Pancreas (tissue), 10 donors: ENCODE measurements around the gene C2CD3. TPM values are rescaled to one million over a fixed set of nuclear protein-coding genes. Genes with fewer than 3 reads are reported as not detected.

ENCODE experiments used
- ATAC-seq, 4 donors: fragments of 200-7000 bp; cut with Tn5 transposase; one replicate each; pipeline versions ENCODE4 v1.8.0 to v1.9.1; 2020; ENCODE audit warnings: mild to moderate bottlenecking in 4 of 4, moderate library complexity in 4 of 4
- DNase-seq, 6 donors: peaks; one replicate each; pipeline ENCODE4 v3.0.0-alpha.2; 2020
- FAIRE-seq: peaks from 2 replicates; lab custom pipeline; 2012; peaks lifted over from hg19 to GRCh38; lab: Jason Lieb, UNC
- H3K27ac ChIP-seq, 4 donors: fragments of 200-600 bp; sonication (generic); 1 replicate in 3 of 4; 2 replicates in 1 of 4; pipeline versions ENCODE4 v1.5.0 to v1.8.0; 2020
- H3K27me3 ChIP-seq, 4 donors: fragments of 200-600 bp; one replicate each; pipeline ENCODE4 v1.8.0; 2021
- H3K36me3 ChIP-seq, 3 donors: fragments of 200-600 bp; sonication (generic) in 1 of 3; one replicate each; pipeline versions ENCODE4 v1.5.0 to v1.8.0; 2020 to 2021
- H3K4me1 ChIP-seq, 3 donors: fragments of 200-600 bp; one replicate each; pipeline ENCODE4 v1.8.0; 2021
- H3K4me3 ChIP-seq, 4 donors: fragments of 200-600 bp; sonication (generic) in 2 of 4; one replicate each; pipeline versions ENCODE4 v1.5.0 to v1.8.0; 2020 to 2021
- H3K9me3 ChIP-seq, 4 donors: fragments of 200-600 bp; one replicate each; pipeline ENCODE4 v1.8.0; 2021
- WGBS, 2 donors: extraction: QIAGEN DNeasy Blood & Tissue Kit; methylation state at CpG; one replicate each; pipeline ENCODE4 v1.1.7; 2013; 5-methylcytosine and 5-hydroxymethylcytosine counted together
- intact Hi-C, 3 donors: fragments of 100-400 bp; cut with DNase I; formaldehyde crosslinking; loops; one replicate each; pipeline versions ENCODE4 v1.11.1 to v1.14.2; 2022
- polyA plus RNA-seq, 2 donors: library from polyadenylated mRNA; stranded (reverse); fragments of 200-250 nt; gene quantifications; one replicate each; pipeline ENCODE4 v1.2.3, GENCODE V29; 2013
- total RNA-seq, 6 donors: library from RNA; stranded (reverse); fragmentation: NEBNext Ultra II Directional in 4 of 6; extraction: Animal tissue kit (Norgen Biotek cat#: 25700) in 4 of 6; gene quantifications; one replicate each; pipeline versions ENCODE4 v1.2.1 to v1.2.4, GENCODE V29; 2021 to 2023
- TF ChIP-seq, protein P1 (sequence below), 4 donors: fragments of 200-600 bp; sonication (generic) in 3 of 4; IDR thresholded peaks; one replicate each; pipeline versions ENCODE4 v1.5.0 to v1.8.0; 2021; ENCODE audit warnings: antibody characterized with exemption in 4 of 4
- donor health status: healthy with polysubstance abuse.
- donor health status: DM: no; HTN: no; CAD: no; lungs with moderate emphysema.
- donor health status: DM: no; HTN: no; CAD: no.
- donor health status: control.
- donor health status: control.
- donor health status: Bipolar disorder and iron deficiency.
- donor health status: DM: yes; HTN: yes; CAD: no.
- donor health status: DM: no; HTN: no; CAD: no.
- donor health status: DM: no; HTN: no; CAD: no.
- donor health status: DM: yes; HTN: yes; CAD: no.

The C2CD3 gene
- total and polyA plus RNA-seq, 8 donors = 7.0 to 14.8 (median 8.7) TPM

DNA sequence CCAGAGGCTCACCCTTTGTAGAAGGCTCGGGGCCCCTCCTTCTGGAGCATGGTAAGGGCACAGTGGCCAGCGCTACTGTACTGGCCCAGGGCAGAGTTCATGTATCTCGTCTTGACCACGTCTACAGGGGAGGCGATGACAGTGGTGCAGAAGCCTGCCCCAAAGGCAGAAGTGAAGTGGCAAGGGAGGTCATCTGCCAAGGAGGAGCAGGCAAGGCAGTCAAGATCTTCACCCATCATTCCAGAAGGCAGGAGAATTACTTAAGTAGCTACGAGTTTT is 195.4 kb downstream of the C2CD3 start:
- no peaks in the 10 kb centered on the region for H3K36me3 ChIP-seq
- H3K4me3 ChIP-seq = no peak overlapping the region
- WGBS, 2 donors = 83 to 84% methylated on average over 6 of the region's 6 CpGs
- no peak for FAIRE-seq
- no peak overlapping the region for H3K27ac ChIP-seq
- peaks cover 0 to 7% (median 6%) of the 10 kb centered on the region in 3 donors for H3K4me1 ChIP-seq
- intact Hi-C loops = no loop called here
- H3K9me3 ChIP-seq = no peaks in the 10 kb centered on the region
- no peak for ATAC-seq
- TF ChIP-seq, protein P1, sequence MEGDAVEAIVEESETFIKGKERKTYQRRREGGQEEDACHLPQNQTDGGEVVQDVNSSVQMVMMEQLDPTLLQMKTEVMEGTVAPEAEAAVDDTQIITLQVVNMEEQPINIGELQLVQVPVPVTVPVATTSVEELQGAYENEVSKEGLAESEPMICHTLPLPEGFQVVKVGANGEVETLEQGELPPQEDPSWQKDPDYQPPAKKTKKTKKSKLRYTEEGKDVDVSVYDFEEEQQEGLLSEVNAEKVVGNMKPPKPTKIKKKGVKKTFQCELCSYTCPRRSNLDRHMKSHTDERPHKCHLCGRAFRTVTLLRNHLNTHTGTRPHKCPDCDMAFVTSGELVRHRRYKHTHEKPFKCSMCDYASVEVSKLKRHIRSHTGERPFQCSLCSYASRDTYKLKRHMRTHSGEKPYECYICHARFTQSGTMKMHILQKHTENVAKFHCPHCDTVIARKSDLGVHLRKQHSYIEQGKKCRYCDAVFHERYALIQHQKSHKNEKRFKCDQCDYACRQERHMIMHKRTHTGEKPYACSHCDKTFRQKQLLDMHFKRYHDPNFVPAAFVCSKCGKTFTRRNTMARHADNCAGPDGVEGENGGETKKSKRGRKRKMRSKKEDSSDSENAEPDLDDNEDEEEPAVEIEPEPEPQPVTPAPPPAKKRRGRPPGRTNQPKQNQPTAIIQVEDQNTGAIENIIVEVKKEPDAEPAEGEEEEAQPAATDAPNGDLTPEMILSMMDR (IDR thresholded peaks at IDR 0.05) = no peak
- DNase-seq = peak in 1 of 6 donors; percentile 42
- no peaks in the 10 kb centered on the region for H3K27me3 ChIP-seq

DNA sequence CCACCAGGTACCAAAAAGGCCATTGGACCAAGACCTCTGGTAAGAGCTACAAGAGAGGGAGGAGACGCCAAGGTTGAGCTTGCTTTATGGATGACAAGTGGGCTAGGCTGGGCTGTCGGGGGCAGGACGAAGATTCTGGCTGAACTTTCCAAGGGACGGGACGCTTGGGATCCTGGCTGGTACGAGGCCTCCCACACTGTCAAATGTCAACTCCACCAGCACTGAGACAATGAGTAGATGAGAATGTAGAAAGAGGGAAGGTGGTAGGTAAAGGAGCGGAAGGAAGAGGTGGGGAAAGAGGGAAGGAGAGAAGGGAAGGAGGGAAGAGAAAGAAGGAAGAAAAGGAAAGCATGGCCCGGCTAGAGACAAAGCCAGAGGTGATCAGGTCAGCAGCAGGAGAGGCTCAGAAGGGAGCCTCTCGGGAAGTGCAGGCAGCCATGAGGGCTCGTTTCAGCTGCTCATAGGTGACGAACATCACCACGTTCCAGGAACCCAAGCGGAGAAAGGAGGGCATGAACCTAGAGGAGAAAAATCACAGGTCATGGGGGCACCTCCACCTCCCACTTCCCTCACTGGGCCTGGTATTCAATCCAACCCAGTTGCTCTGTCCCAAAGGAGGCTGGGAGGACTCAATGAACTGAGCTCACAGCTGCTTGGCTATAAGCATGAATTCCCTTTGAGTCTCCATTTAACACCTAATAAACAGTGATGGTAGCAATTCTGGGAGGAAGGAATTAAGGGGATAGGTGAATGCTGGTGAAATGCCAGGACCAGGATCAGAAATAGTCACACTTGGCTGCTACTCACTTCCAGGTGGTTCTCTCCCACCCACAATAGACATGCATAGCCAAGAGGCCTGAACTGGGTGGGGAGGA is 196.0 kb downstream of the C2CD3 start:
- Histone ChIP-seq H3K4me1 (peaks cover 0 to under 1% (median under 1%) of the 10 kb centered on the region in 3 donors), H3K27ac (no peak overlapping the region), H3K27me3 (no peaks in the 10 kb centered on the region), H3K4me3 (no peak overlapping the region), H3K9me3 (no peaks in the 10 kb centered on the region), H3K36me3 (no peaks in the 10 kb centered on the region)
- ATAC-seq (no peak), FAIRE-seq (no peak), DNase-seq (peak in 1 of 6 donors; percentile 8)
- WGBS, 2 donors = 95 to 96% methylated on average over 13 of the region's 13 CpGs
- intact Hi-C loops = no loop called here
- TF ChIP-seq, protein P1 (IDR thresholded peaks at IDR 0.05) = no peak

GRCh38 chr11:73972620-73973449 is 198.0 kb downstream of the C2CD3 start:
- 85% methylated on average over 10 to 11 of the region's 11 CpGs for WGBS, 2 donors
- H3K9me3 ChIP-seq = no peaks in the 10 kb centered on the region
- TF ChIP-seq, protein P1 (IDR thresholded peaks at IDR 0.05) = no peak
- H3K27me3 ChIP-seq = no peaks in the 10 kb centered on the region
- intact Hi-C loops = no loop called here
- no peak overlapping the region for H3K4me3 ChIP-seq
- DNase-seq (peak in 1 of 6 donors; percentile 34), ATAC-seq (peak in 1 of 4 donors; percentile 10), FAIRE-seq (no peak)
- no peaks in the 10 kb centered on the region for H3K4me1 ChIP-seq
- no peaks in the 10 kb centered on the region for H3K36me3 ChIP-seq
- no peak overlapping the region for H3K27ac ChIP-seq

DNA sequence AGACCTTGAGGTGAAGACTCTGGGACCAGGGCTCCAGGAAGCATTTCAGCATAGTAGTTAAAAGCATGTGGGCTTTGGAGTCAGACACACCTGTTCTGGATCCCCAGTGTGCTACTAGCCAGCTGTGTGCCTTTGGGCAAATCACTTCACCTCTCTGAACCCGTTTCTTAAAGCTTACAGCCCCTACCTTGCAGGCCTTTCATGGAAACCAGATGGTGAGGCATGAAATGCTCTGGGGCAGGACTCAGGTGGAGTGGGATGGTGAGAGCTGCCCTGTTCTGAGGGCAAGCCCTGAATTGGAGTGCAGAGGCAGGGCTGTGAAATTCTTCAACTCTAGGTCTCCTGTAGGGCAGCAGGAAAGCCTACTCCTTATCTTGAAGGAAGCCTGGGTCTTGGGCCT is 198.6 kb downstream of the C2CD3 start:
- 75 to 88% methylated on average over 1 of the region's 1 CpG for WGBS, 2 donors
- no peak overlapping the region for H3K4me3 ChIP-seq
- DNase-seq = peak in 1 of 6 donors; percentile 5

More for the DNA sequence above, 198.6 kb downstream of the C2CD3 start:
- ATAC-seq (no peak), FAIRE-seq (no peak)
- no peaks in the 10 kb centered on the region for H3K27me3 ChIP-seq
- H3K36me3 ChIP-seq = no peaks in the 10 kb centered on the region
- no peaks in the 10 kb centered on the region for H3K4me1 ChIP-seq
- intact Hi-C loops = no loop called here
- TF ChIP-seq, protein P1 (IDR thresholded peaks at IDR 0.05) = no peak
- H3K9me3 ChIP-seq = no peaks in the 10 kb centered on the region
- no peak overlapping the region for H3K27ac ChIP-seq
